CD4-positive, CD25-positive, alpha-beta regulatory T cell (primary cell): ENCODE data around the gene SF3A2. TPM values are rescaled to one million over a fixed set of nuclear protein-coding genes. Genes with fewer than 3 reads are reported as not detected.
"Not testable (repeated sequence)": the region's sequence is repeated elsewhere in the genome, so short reads cannot be mapped to it uniquely, and the experiment has no call there.

Experiments
- ATAC-seq, 2 donors: fragments of 150-1000 bp; cut with Tn5 transposase; one replicate each; pipeline ENCODE4 v1.10.0; 2021; ENCODE audit warnings: low read depth in 2 of 2, moderate number of reproducible peaks in 2 of 2, moderate library complexity in 1 of 2
- DNase-seq, 3 donors: peaks; one replicate each; pipeline versions ENCODE4 v3.0.0 to v3.0.0-alpha.2; 2012 to 2022; ENCODE audit warnings: mixed read lengths in 1 of 3
- H3K27ac ChIP-seq: one replicate; pipeline ENCODE4 v1.7.0; 2013; ENCODE audit warnings: mild to moderate bottlenecking, low read length; ENCODE audit not compliant: insufficient read depth, poor library complexity, severe bottlenecking
- H3K27me3 ChIP-seq: one replicate; pipeline ENCODE4 v1.7.0; 2013; ENCODE audit warnings: low read length; ENCODE audit not compliant: control insufficient read depth, insufficient read depth
- H3K36me3 ChIP-seq: one replicate; pipeline ENCODE4 v1.7.0; 2013; ENCODE audit warnings: mild to moderate bottlenecking, low read length, moderate library complexity; ENCODE audit not compliant: control insufficient read depth, insufficient read depth
- H3K4me1 ChIP-seq: 2 replicates; pipeline ENCODE4 v1.7.0; 2013; ENCODE audit warnings: mild to moderate bottlenecking, low read length; ENCODE audit not compliant: insufficient read depth, control insufficient read depth, poor library complexity, severe bottlenecking
- H3K4me3 ChIP-seq: one replicate; pipeline ENCODE4 v1.7.0; 2013; ENCODE audit warnings: low read depth, mild to moderate bottlenecking, low read length, moderate library complexity
- H3K9me3 ChIP-seq, 2 experiments: 1 replicate in 1 of 2; 2 replicates in 1 of 2; pipeline ENCODE4 v1.7.0; 2013; ENCODE audit warnings: low read length in 2 of 2, mild to moderate bottlenecking in 1 of 2, moderate library complexity in 1 of 2; ENCODE audit not compliant: control insufficient read depth in 2 of 2
- H3K27ac Mint-ChIP-seq, 3 donors: one replicate each; pipeline ENCODE4 v1.8.0; 2020 to 2022; ENCODE audit warnings: mild to moderate bottlenecking in 3 of 3, mixed read lengths in 3 of 3, moderate library complexity in 2 of 3
- H3K27me3 Mint-ChIP-seq: one replicate; pipeline ENCODE4 v1.8.0; 2022; ENCODE audit warnings: mild to moderate bottlenecking, mixed read lengths
- H3K36me3 Mint-ChIP-seq: one replicate; pipeline ENCODE4 v1.8.0; 2020; ENCODE audit warnings: mixed read lengths
- H3K4me1 Mint-ChIP-seq, 4 donors: one replicate each; pipeline ENCODE4 v1.8.0; 2020 to 2022; ENCODE audit warnings: mixed read lengths in 4 of 4, mild to moderate bottlenecking in 1 of 4
- H3K4me3 Mint-ChIP-seq, 4 donors: one replicate each; pipeline ENCODE4 v1.8.0; 2020 to 2022; ENCODE audit warnings: mild to moderate bottlenecking in 4 of 4, mixed read lengths in 4 of 4, moderate library complexity in 3 of 4
- H3K9me3 Mint-ChIP-seq, 7 donors: one replicate each; pipeline ENCODE4 v1.8.0; 2020 to 2022; ENCODE audit warnings: mixed read lengths in 7 of 7, mild to moderate bottlenecking in 3 of 7, moderate library complexity in 2 of 7
- polyA plus RNA-seq, 4 donors: library from polyadenylated mRNA; unstranded; fragments of 300-500 nt; fragmentation: Illumina TruSeq; gene quantifications; one replicate each; pipeline ENCODE4 v1.2.3, GENCODE V29; 2021
- total RNA-seq: library from RNA; stranded (reverse); gene quantifications from one replicate; pipeline ENCODE4 v1.2.3, GENCODE V29; 2022

SF3A2 gene
- total and polyA plus RNA-seq, 5 donors from 2014 or later = 13.5 to 146 (median 23.0) TPM

DNA sequence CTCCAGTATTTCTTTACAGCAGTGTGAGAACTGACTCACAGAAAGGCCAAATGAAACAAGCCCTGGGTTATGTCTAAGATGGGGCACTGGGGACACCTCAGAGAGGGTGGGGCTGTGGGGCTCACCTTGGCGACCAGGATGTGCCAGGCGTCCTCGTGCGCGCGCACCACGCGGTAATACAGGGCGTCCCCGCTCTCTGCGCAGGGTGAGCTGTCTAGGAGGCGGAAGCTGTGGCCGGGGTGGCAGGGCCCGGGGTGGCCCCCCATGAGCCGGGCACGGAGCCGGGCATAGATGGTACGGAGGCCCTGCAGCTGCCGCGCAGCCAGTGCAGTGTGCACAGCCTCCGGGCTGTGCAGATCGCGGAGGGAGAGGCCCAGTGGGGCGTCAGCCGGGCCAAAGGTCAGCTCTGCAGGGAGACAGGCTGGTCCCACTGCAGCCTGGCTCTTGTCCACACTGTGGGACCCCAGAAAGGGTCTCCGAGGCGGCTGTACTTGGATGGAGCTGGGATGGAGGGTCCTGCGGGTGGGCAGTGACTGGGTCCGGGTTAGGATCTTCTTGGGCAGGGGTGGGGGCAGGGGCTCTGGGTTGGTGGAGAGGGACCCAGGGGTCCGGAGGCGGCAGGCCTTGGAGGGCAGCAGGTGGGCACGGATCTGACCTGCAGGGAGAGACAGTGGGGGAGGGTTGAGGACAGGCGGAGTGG is 42.0 kb downstream of the SF3A2 start:
- Mint-ChIP-seq H3K4me1 (peaks cover 0 to 38% (median 10%) of the 10 kb centered on the region in 4 donors), H3K27ac (peak overlapping the region in 1 of 3 donors; percentile 56), H3K36me3 (peaks cover 9% of the 10 kb centered on the region), H3K4me3 (peak overlapping the region in 2 of 4 donors; percentile 26 to 63), H3K27me3 (peaks cover 7% of the 10 kb centered on the region), H3K9me3 (peaks cover 0 to 1% (median 0%) of the 10 kb centered on the region in 7 donors)
- Histone ChIP-seq H3K9me3 (no peaks in the 10 kb centered on the region), H3K4me1 (peaks cover 27% of the 10 kb centered on the region), H3K36me3 (no peaks in the 10 kb centered on the region), H3K27me3 (no peaks in the 10 kb centered on the region), H3K27ac (no peak overlapping the region), H3K4me3 (no peak overlapping the region)
- no peak for DNase-seq
- ATAC-seq = no peak

DNA sequence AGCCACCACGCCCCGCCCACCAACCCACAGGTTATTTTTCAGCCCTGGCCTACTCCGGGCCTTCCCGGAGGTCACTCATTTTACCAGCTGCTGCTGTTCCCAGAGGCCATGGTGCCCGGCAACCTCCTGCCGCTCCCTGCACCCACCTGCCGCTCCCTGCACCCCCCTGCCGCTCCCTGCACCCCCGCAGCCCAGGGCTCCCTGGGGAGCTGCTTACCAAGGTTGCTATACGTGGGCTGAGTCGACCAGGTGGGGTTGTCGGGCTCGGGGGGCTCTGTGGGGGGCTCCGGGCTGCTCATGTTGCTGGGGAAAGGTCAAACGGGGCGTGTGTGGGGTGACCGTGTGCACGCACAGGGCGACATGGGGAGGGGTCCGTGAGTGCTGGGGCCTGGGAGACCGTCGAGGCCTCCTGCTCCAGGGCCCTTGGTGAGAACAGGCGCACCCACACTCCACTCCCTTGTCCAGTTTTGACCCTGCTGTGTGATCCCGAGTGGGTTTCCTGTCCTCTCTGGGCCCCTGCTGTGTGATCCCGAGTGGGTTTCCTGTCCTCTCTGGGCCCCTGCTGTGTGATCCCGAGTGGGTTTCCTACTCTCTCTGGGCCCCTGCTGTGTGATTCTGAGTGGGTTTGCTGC is 44.1 kb downstream of the SF3A2 start:
- H3K4me3 Mint-ChIP-seq = no peak overlapping the region
- H3K36me3 Mint-ChIP-seq = peaks cover 4% of the 10 kb centered on the region
- no peak for DNase-seq
- H3K4me1 Mint-ChIP-seq = peaks cover 0 to 25% (median 3%) of the 10 kb centered on the region in 4 donors
- H3K27me3 Mint-ChIP-seq = no peaks in the 10 kb centered on the region
- Histone ChIP-seq H3K27me3 (no peaks in the 10 kb centered on the region), H3K9me3 (no peaks in the 10 kb centered on the region), H3K36me3 (no peaks in the 10 kb centered on the region), H3K27ac (no peak overlapping the region), H3K4me3 (no peak overlapping the region), H3K4me1 (peaks cover 16% of the 10 kb centered on the region)
- no peak for ATAC-seq
- H3K27ac Mint-ChIP-seq = no peak overlapping the region
- peaks cover 0 to 1% (median 0%) of the 10 kb centered on the region in 7 donors for H3K9me3 Mint-ChIP-seq

DNA sequence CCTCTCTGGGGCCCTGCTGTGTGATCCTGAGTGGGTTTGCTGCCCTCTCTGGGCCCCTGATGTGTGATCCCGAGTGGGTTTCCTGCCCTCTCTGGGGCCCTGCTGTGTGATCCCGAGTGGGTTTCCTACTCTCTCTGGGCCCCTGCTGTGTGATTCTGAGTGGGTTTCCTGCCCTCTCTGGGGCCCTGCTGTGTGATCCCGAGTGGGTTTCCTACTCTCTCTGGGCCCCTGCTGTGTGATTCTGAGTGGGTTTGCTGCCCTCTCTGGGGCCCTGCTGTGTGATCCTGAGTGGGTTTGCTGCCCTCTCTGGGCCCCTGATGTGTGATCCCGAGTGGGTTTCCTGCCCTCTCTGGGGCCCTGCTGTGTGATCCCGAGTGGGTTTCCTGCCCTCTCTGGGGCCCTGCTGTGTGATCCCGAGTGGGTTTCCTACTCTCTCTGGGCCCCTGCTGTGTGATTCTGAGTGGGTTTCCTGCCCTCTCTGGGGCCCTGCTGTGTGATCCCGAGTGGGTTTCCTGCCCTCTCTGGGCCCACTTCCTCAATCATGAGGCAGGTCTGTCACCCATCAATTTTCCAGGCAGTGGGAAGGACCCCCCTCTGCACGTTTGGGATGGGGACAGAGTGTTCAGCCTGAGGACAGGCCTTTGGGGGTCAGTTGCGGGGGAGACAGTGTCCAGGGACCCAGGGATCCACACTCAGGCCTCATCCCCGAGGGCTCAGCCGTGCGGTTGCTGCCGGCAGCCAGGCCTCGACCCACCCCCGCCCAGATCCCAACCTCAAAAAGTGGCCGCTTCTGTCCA is 44.8 kb downstream of the SF3A2 start:
- not testable (repeated sequence) for H3K36me3 ChIP-seq, H3K9me3 Mint-ChIP-seq, ATAC-seq, H3K27me3 Mint-ChIP-seq, H3K9me3 ChIP-seq, H3K27ac Mint-ChIP-seq, H3K36me3 Mint-ChIP-seq, H3K4me3 ChIP-seq, H3K27ac ChIP-seq, H3K27me3 ChIP-seq, DNase-seq
- Mint-ChIP-seq H3K4me1 (peaks cover 0 to 24% (median 3%) of the 10 kb centered on the region in 4 donors), H3K4me3 (peak overlapping the region in 1 of 4 donors; percentile 70)
- H3K4me1 ChIP-seq = peaks cover 16% of the 10 kb centered on the region

DNA sequence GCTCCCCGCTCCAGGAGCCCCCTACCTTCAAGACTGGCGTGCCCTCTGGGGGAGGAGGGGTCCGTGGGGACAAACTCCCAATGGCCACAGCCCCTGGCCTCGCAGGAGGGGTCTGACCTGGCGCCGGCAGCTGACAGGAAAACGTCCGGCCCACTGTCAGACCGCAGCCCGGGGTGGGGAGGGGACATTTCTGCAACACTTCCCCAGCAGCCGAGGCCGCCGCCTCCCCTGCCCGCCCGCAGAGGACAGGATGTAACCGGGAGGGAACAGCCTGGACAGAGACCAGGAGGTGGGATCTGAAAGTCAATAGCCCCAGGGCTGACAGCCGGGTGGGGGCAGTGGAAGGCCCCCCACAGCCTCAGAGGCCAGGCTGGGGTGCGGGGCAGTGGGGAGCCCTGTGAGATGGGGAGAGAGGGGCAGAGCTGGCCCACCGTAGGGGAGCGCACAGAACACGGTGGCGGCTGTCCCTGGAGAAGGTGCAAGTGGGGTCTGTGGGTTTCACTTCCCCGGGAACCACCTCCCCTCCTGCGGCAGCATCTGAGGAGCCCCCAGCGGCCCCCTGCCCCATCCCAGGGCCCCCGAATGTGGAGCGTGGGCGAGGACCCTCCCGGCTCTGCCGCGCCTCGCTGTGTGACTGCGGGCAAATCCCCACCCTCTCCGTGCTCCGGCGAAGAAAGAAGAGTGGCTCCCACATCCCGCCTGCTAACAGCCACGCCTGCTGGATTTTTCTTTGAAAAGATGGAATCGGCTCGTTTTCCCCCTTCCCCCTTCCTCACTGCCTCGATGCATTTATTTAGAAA is 45.6 kb downstream of the SF3A2 start, which contains the start of gene PEAK3:
Gene PEAK3 (minus strand): TSS at position 114 of the 800 bp plus-strand sequence. CDS start 1,244 bp downstream, outside the sequence.
- Histone ChIP-seq H3K36me3 (no peaks in the 10 kb centered on the region), H3K9me3 (no peaks in the 10 kb centered on the region), H3K27ac (no peak within 1 kb of the TSS), H3K4me1 (peaks cover 16% of the 10 kb centered on the region), H3K4me3 (no peak within 1 kb of the TSS), H3K27me3 (no peaks in the 10 kb centered on the region)
- Mint-ChIP-seq H3K4me3 (peak within 1 kb of the TSS in 2 of 4 donors; percentile 52 to 73), H3K27ac (peak within 1 kb of the TSS in 1 of 3 donors; percentile 43), H3K36me3 (peaks cover under 1% of the 10 kb centered on the region), H3K27me3 (no peaks in the 10 kb centered on the region), H3K9me3 (peaks cover 0 to 1% (median 0%) of the 10 kb centered on the region in 7 donors), H3K4me1 (peaks cover 0 to 20% (median 1%) of the 10 kb centered on the region in 4 donors)
- peak; percentile 34 to 43 for ATAC-seq
- DNase-seq = peak in 1 of 3 donors; percentile 60

DNA sequence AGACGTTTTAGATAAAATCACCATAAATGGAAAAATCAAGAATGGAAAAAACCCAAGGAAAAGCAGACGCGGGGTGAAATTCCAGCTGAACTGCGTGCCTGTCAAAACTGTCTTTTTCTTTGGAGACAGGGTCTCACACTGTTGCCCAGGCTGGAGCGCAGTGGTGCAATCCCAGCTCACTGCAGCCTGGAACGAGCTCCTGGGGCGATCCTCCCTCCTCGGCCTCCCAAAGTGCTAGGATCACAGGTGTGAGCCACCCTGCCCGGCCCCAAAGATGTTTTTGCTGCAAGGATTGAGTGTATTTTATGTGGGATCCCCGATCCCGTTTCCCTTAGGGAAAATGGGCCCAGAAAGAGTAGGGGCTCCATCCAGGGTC is 46.2 kb downstream of the SF3A2 start:
- Histone ChIP-seq H3K4me1 (peaks cover 16% of the 10 kb centered on the region), H3K4me3 (no peak overlapping the region), H3K27me3 (no peaks in the 10 kb centered on the region), H3K36me3 (no peaks in the 10 kb centered on the region), H3K27ac (no peak overlapping the region), H3K9me3 (no peaks in the 10 kb centered on the region)
- peak overlapping the region in 2 of 4 donors; percentile 52 to 73 for H3K4me3 Mint-ChIP-seq
- H3K36me3 Mint-ChIP-seq = no peaks in the 10 kb centered on the region
- H3K4me1 Mint-ChIP-seq = peaks cover 0 to 18% (median 0%) of the 10 kb centered on the region in 4 donors
- no peak for ATAC-seq
- no peaks in the 10 kb centered on the region for H3K27me3 Mint-ChIP-seq
- H3K9me3 Mint-ChIP-seq = peaks cover 0 to 1% (median 0%) of the 10 kb centered on the region in 7 donors
- no peak for DNase-seq
- H3K27ac Mint-ChIP-seq = peak overlapping the region in 1 of 3 donors; percentile 40

DNA sequence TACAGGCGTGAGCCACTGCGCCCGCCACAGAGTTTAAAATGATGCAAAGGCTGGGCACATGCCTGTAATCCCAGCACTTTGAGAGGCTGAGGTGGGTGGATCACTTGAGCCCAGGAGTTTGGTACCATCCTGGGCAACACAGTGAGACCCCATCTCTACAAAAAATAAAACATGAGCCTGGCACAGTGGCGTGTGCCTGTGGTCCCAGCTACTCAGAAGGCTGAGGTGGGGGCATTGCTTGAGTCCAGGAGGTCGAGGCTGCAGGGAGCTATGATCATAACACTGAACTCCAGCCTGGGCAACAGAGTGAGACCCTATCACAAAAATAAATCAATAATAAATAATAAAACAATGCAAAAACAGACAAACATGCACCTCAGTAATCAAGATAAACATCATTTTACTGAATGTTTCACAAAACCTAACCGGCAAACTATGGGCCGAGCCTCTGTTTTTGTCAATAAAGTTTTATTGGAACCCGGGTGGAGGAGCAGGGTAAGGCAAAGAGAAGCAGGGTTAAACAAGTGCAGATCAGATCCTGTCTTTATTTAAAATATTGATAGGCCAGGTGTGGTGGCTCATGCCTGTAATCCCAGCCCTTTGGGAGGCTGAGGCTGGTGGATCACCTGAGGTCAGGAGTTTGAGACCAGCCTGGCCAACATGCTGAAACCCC is 47.3 kb downstream of the SF3A2 start:
- H3K9me3 ChIP-seq = no peaks in the 10 kb centered on the region
- H3K4me3 ChIP-seq = no peak overlapping the region
- H3K27ac Mint-ChIP-seq = no peak overlapping the region
- H3K36me3 Mint-ChIP-seq = no peaks in the 10 kb centered on the region
- H3K9me3 Mint-ChIP-seq = peaks cover 0 to 2% (median 0%) of the 10 kb centered on the region in 7 donors
- H3K27ac ChIP-seq = no peak overlapping the region
- H3K27me3 Mint-ChIP-seq = no peaks in the 10 kb centered on the region
- no peaks in the 10 kb centered on the region for H3K27me3 ChIP-seq
- H3K4me3 Mint-ChIP-seq = peak overlapping the region in 1 of 4 donors; percentile 7
- ATAC-seq (no peak), DNase-seq (no peak)
- H3K36me3 ChIP-seq = no peaks in the 10 kb centered on the region
- peaks cover 3 to 26% (median 8%) of the 10 kb centered on the region in 4 donors for H3K4me1 Mint-ChIP-seq
- H3K4me1 ChIP-seq = peaks cover 21% of the 10 kb centered on the region
